Lower leg skin (tissue), 4 donors: Measurements from ENCODE around the gene CLEC1A. TPM values are rescaled to one million over a fixed set of nuclear protein-coding genes. Genes with fewer than 3 reads are reported as not detected.
"Not testable (repeated sequence)": the region's sequence is repeated elsewhere in the genome, so short reads cannot be mapped to it uniquely, and the experiment has no call there.

Source experiments
- DNase-seq, 2 donors: peaks; one replicate each; pipeline ENCODE4 v3.0.0-alpha.2; 2019; ENCODE audit warnings: low spot score in 2 of 2
- H3K4me3 ChIP-seq: fragments of 200-600 bp; sonication (generic); 2 replicates; pipeline ENCODE4 v1.5.1; 2017; ENCODE audit warnings: mild to moderate bottlenecking, low read depth; ENCODE audit not compliant: poor library complexity, severe bottlenecking
- POLR2A ChIP-seq, 2 donors: fragments of 450-650 bp; IDR thresholded peaks; one replicate each; pipeline ENCODE4 v1.6.1; 2016 to 2017; ENCODE audit warnings: antibody characterized with exemption in 2 of 2, mild to moderate bottlenecking in 1 of 2, moderate library complexity in 1 of 2
- WGBS, 2 donors: methylation state at CpG; one replicate each; pipeline ENCODE4 v1.1.5; 2018; 5-methylcytosine and 5-hydroxymethylcytosine counted together
- intact Hi-C: fragments of 100-400 bp; cut with DNase I; formaldehyde crosslinking; loops from one replicate; pipeline ENCODE4 v1.15.0; 2023; ENCODE audit warnings: low total_unique reads
- total RNA-seq, 4 donors: library from RNA; depleted of rRNA; stranded (reverse); fragments of >200 nt; gene quantifications; one replicate each; pipeline ENCODE4 v1.1.0, GENCODE V29; 2016
- TF ChIP-seq, protein P1 (sequence below), 3 donors: fragments of 450-650 bp; IDR thresholded peaks; one replicate each; pipeline ENCODE4 v1.5.1; 2016; ENCODE audit warnings: antibody characterized with exemption in 3 of 3, mild to moderate bottlenecking in 3 of 3, moderate library complexity in 2 of 3

Gene CLEC1A
- total RNA-seq, 4 donors from 2014 or later, result 0.08 to 5.5 (median 0.96) TPM

DNA sequence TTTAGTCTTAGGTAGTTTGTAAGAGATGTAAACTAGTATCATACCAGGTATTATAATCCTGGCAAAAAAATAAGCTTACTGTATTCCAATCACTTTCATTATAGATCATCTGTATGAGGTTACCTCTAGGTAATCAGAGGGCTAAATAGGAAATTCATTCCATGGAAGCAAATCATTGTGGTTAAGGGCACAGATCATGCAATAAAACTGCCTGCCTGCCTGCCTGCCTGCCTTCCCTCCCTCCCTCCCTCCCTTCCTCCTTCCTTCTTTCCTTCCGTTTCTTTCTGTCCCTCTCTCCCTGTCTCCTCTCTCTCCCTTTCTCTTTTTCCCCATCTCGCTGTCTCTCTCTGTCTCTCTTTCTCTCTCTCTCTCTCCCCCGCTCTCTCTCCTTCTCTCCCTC lies 71.5 kb downstream of the CLEC1A start:
- WGBS, 2 donors, result 57 to 61% methylated on average over 3 of the region's 3 CpGs

DNA sequence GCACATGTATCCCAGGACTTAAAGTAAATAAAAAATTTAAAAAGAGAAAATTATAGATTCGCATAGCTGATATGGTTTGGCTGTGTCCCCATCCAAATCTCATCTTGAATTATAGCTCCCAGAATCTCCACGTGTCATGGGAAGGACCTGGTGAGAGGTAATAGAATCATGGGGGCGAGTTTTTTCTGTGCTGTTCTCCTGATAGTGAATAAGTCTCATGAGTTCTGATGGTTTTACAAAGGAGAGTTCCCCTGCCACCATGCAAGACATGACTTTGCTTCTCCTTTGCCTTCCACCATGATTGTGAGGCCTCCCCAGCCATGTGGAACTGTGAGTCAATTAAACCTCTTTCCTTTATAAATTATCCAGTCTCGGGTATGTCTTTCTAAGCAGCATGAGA lies 72.1 kb downstream of the CLEC1A start:
- H3K4me3 ChIP-seq, DNase-seq, intact Hi-C loops: not testable (repeated sequence)
- WGBS, 2 donors, result 90% methylated on average over 4 of the region's 4 CpGs

More for the DNA sequence above, 71.5 kb downstream of the CLEC1A start:
- intact Hi-C loops, result no loop called here
- no peak for TF ChIP-seq POLR2A (IDR thresholded peaks at IDR 0.05)
- TF ChIP-seq, protein P1, sequence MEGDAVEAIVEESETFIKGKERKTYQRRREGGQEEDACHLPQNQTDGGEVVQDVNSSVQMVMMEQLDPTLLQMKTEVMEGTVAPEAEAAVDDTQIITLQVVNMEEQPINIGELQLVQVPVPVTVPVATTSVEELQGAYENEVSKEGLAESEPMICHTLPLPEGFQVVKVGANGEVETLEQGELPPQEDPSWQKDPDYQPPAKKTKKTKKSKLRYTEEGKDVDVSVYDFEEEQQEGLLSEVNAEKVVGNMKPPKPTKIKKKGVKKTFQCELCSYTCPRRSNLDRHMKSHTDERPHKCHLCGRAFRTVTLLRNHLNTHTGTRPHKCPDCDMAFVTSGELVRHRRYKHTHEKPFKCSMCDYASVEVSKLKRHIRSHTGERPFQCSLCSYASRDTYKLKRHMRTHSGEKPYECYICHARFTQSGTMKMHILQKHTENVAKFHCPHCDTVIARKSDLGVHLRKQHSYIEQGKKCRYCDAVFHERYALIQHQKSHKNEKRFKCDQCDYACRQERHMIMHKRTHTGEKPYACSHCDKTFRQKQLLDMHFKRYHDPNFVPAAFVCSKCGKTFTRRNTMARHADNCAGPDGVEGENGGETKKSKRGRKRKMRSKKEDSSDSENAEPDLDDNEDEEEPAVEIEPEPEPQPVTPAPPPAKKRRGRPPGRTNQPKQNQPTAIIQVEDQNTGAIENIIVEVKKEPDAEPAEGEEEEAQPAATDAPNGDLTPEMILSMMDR (IDR thresholded peaks at IDR 0.05), result no peak
- H3K4me3 ChIP-seq, result no peak overlapping the region
- DNase-seq, result no peak

DNA sequence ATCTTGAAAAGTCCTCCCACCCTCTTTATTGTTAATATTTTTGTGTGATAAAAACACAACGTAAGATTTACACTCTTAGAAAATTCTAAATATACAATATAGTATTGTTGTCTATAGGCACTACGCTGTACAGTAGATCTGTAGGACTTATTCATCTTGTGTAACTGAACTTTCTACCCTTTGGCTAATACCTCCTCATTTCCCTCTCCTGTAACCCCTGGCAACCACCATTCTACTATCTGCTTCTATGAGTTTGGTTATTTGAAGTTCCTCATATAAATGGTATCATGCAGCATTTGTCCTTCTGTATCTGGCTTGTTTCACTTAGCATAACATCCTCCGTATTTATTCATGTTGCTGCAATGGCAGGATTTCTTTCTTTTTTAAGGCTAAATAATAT lies 73.5 kb downstream of the CLEC1A start:
- 77 to 80% methylated on average over 3 of the region's 3 CpGs for WGBS, 2 donors
- H3K4me3 ChIP-seq, result no peak overlapping the region
- intact Hi-C loops, result no loop called here
- TF ChIP-seq, protein P1 (IDR thresholded peaks at IDR 0.05), result no peak
- no peak for TF ChIP-seq POLR2A (IDR thresholded peaks at IDR 0.05)
- no peak for DNase-seq

DNA sequence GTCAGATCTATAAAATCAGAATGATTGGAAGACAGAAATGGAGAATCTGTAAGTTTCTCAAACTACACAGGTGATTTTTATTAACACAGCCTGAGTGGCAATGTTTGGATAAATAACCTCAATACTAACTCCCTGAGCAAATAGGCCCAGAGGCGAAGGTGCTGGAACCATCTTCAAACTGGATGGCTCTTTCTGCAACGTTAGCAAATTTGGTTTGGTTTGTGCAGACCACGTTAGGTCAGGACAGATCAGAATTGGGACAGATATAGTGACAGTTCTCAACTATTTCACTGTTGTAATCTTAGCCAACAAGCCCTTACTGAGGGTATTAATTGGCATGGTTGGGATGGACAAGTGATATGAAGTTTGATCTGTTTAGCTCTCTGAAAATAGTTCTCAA lies 77.4 kb downstream of the CLEC1A start:
- intact Hi-C loops, result no loop called here
- TF ChIP-seq POLR2A (IDR thresholded peaks at IDR 0.05), result no peak
- TF ChIP-seq, protein P1 (IDR thresholded peaks at IDR 0.05), result no peak

More for the DNA sequence above, 77.4 kb downstream of the CLEC1A start:
- DNase-seq, result no peak
- WGBS, 2 donors, result 87 to 95% methylated on average over 3 of the region's 3 CpGs
- no peak overlapping the region for H3K4me3 ChIP-seq

Other genes with a start within 250 kb of the CLEC1A start
- gene CLEC2B, start 229.6 kb downstream of the CLEC1A start, total RNA-seq, result 10 to 100 TPM; 52.3 to 90.6 (median 81.9) TPM
- not detected for gene KLRF2, start 217.5 kb downstream of the CLEC1A start, total RNA-seq
- gene CLEC2A, start 166.6 kb downstream of the CLEC1A start, total RNA-seq, result 10 to 100 TPM; 60.8 to 80.5 (median 68.4) TPM
- gene CLEC12A, start 127.6 kb downstream of the CLEC1A start, total RNA-seq, result under 1 TPM in 3 of 4 donors, not detected in 1; 0.19 to 0.64 (median 0.51) TPM
- gene CLEC1B, start 99.9 kb downstream of the CLEC1A start, total RNA-seq, result not detected
- gene CLEC12B, start 88.4 kb downstream of the CLEC1A start, total RNA-seq, result 1 to 10 TPM in 1 of 4 donors, under 1 TPM in 3; 0.42 to 2.4 (median 0.65) TPM
- gene CLEC9A, start 68.3 kb downstream of the CLEC1A start, total RNA-seq, result not detected
- 10 to 100 TPM in 1 of 4 donors, 1 to 10 TPM in 3; 4.8 to 14.1 (median 6.7) TPM for gene CLEC7A, start 31.2 kb upstream of the CLEC1A start, total RNA-seq
- gene OLR1, start 73.1 kb upstream of the CLEC1A start, total RNA-seq, result not detected
- gene TMEM52B, start 80.0 kb upstream of the CLEC1A start, total RNA-seq, result not detected
- 100 to 1,000 TPM in 1 of 4 donors, 10 to 100 TPM in 3; 48.7 to 102 (median 86.8) TPM for gene GABARAPL1, start 113.9 kb upstream of the CLEC1A start, total RNA-seq
- gene KLRD1, start 208.9 kb upstream of the CLEC1A start, total RNA-seq, result 1 to 10 TPM in 1 of 4 donors, under 1 TPM in 3; 0.02 to 1.9 (median 0.18) TPM